ENCODE measurements around the gene EPS8L3. TPM values are rescaled to one million over a fixed set of nuclear protein-coding genes. Genes with fewer than 3 reads are reported as not detected.

The EPS8L3 gene
- total RNA-seq, 2 donors from 2014 or later, result 4.2 TPM; not detected in 1

- ATAC-seq, result no peak
- no peaks in the 10 kb centered on the region for H3K36me3 ChIP-seq (replicated peaks in 1 of 2; ENCODE audit: insufficient read depth in 1 of 2, low read depth in 2 of 2)
- no peak for TF ChIP-seq CTCF (IDR thresholded peaks at IDR 0.05)
- TF ChIP-seq POLR2A (IDR thresholded peaks at IDR 0.05), result no peak
- H3K4me3 ChIP-seq, result no peak overlapping the region
- no peak for DNase-seq
- peaks cover 4% of the 10 kb centered on the region for H3K4me1 ChIP-seq
- no peak overlapping the region for H3K27ac ChIP-seq
- 38 to 45% methylated on average over 1 of the region's 1 CpG for WGBS, 2 donors
- no peaks in the 10 kb centered on the region for H3K27me3 ChIP-seq
- no peaks in the 10 kb centered on the region for H3K9me3 ChIP-seq
- intact Hi-C loops (cut with DNase I), result loop anchor here (5.0 to 10.0 kb wide), 2 partner anchors 207 to 231 kb away; partner anchors contain the start of genes AHCYL1 and GNAI3
These were observed 11.7 kb upstream of the EPS8L3 start for GRCh38 chr1:109775398-109775797.

- WGBS, 2 donors, result 20 to 46% methylated on average over 4 to 5 of the region's 6 CpGs
- Histone ChIP-seq H3K36me3 (replicated peaks in 1 of 2; ENCODE audit: insufficient read depth in 1 of 2, low read depth in 2 of 2) (no peaks in the 10 kb centered on the region), H3K4me1 (peaks cover 4% of the 10 kb centered on the region), H3K27me3 (no peaks in the 10 kb centered on the region), H3K4me3 (no peak overlapping the region), H3K27ac (no peak overlapping the region), H3K9me3 (no peaks in the 10 kb centered on the region)
- intact Hi-C loops (cut with DNase I), result loop anchor here (5.0 to 10.0 kb wide), 3 partner anchors 57 to 229 kb away; partner anchors contain the start of gene GNAI3
- no peak for ATAC-seq
- peak in 1 of 4 donors; percentile 10 for DNase-seq
- TF ChIP-seq CTCF (IDR thresholded peaks at IDR 0.05) (peak in 1 of 7 experiments; percentile 5), POLR2A (IDR thresholded peaks at IDR 0.05) (no peak)
These were observed 10.3 kb upstream of the EPS8L3 start for GRCh38 chr1:109773900-109774485.

GRCh38 chr1:109773203-109773899, 9.6 kb upstream of the EPS8L3 start:
- DNase-seq (peak; percentile 86 to 92 (median 90)), ATAC-seq (peak; percentile 89)
- Histone ChIP-seq H3K9me3 (no peaks in the 10 kb centered on the region), H3K4me3 (no peak overlapping the region), H3K27me3 (no peaks in the 10 kb centered on the region), H3K27ac (no peak overlapping the region), H3K36me3 (replicated peaks in 1 of 2; ENCODE audit: insufficient read depth in 1 of 2, low read depth in 2 of 2) (no peaks in the 10 kb centered on the region), H3K4me1 (peaks cover 4% of the 10 kb centered on the region)
- 0 to 41% methylated on average over 6 to 17 of the region's 17 CpGs for WGBS, 2 donors
- TF ChIP-seq CTCF (IDR thresholded peaks at IDR 0.05), result peak; percentile 78 to 98 (median 96)
- no peak for TF ChIP-seq POLR2A (IDR thresholded peaks at IDR 0.05)
- intact Hi-C loops (cut with DNase I), result loop anchor here (5.0 to 10.0 kb wide), 3 partner anchors 56 to 229 kb away; partner anchors contain the start of gene GNAI3

- TF ChIP-seq POLR2A (IDR thresholded peaks at IDR 0.05), result no peak
- TF ChIP-seq CTCF (IDR thresholded peaks at IDR 0.05), result no peak
- H3K4me1 ChIP-seq, result peaks cover 4% of the 10 kb centered on the region
- no peaks in the 10 kb centered on the region for H3K27me3 ChIP-seq
- WGBS, 2 donors, result 82 to 86% methylated on average over 5 to 6 of the region's 6 CpGs
- H3K27ac ChIP-seq, result no peak overlapping the region
- peak in 1 of 4 donors; percentile 8 for DNase-seq
- intact Hi-C loops (cut with DNase I), result loop anchor here (5.0 to 10.0 kb wide), 3 partner anchors 55 to 228 kb away; partner anchors contain the start of gene GNAI3
- ATAC-seq, result no peak
- H3K4me3 ChIP-seq, result no peak overlapping the region
- no peaks in the 10 kb centered on the region for H3K36me3 ChIP-seq (replicated peaks in 1 of 2; ENCODE audit: insufficient read depth in 1 of 2, low read depth in 2 of 2)
- no peaks in the 10 kb centered on the region for H3K9me3 ChIP-seq
These were observed 9.0 kb upstream of the EPS8L3 start for GRCh38 chr1:109772658-109773202.
